ENCODE measurements around the gene PRRC1.
"Not testable (repeated sequence)": the region's sequence is repeated elsewhere in the genome, so short reads cannot be mapped to it uniquely, and the experiment has no call there.

Gene PRRC1

GRCh38 chr5:127549551-127549950, 32.1 kb downstream of the PRRC1 start:
- no peak for DNase-seq

- DNase-seq, result no peak
Observed at GRCh38 chr5:127550652-127551409, 33.4 kb downstream of the PRRC1 start.

DNA sequence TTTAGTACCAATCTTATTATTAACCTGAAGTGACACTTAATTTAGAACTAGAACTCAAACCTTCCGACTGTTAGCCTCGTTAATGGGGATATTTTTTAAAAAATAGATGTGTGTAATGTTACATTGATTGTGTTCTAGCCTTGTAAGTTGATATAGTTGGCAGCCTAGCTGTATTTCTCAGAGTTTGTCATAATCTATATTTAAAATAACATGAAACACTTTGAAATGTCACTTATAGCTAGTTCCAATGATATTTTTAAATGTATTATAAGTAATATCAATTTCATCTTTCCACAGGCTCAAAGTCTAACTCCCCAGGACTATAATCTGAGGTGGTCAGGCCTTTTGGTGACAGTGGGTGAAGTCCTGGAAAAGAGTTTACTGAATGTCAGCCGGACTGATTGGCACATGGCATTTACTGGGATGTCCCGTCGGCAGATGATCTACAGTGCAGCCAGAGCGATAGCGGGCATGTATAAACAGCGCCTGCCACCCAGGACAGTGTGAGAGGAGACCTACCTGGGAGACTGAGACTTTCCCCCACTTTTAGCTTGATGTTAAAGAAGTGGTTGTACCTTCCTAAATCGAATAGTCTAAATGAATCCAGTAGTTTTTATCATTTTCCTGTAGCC, 34.1 kb downstream of the PRRC1 start:
- no peak for DNase-seq

DNA sequence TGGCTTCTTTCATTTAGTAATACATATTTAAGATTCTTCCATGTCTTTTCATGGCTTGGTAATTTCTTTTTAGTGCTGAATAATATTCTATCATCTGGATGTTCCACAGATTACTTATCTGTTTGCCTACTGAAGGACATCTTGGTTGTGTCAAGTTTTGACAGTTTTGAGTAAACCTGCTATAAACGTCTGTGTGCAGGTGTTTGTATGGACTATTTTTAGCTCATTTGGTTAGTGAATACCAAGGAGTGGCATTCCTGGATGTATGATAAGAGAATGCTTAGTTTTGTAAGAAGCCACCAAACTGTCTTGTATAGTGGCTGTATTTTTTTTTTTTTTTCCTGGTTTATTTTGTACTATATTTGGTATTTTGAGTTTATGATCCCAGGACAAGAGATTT, 38.4 kb downstream of the PRRC1 start:
- DNase-seq, result no peak

- no peak for DNase-seq
Observed at GRCh38 chr5:127556609-127557334, 39.3 kb downstream of the PRRC1 start.

GRCh38 chr5:127558273-127558672, 40.8 kb downstream of the PRRC1 start:
- no peak for DNase-seq

DNA sequence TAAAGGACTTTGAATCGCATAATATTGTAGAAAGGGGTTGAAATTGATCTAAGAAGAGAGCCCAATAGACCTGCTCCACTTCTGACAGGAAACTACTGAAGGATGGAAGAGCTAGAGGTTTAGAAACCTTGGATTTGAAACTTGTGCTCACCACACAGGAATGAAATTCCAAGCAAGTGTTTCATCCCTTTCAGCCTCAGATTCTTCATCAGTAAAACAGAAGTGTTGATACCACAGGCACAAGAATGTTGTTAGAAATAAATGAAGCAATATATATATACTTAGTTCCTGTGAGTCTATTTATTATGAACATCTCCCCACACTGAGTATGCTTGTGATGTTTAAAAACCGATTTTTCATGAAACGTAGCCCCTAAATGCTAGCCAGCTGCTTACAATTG, 43.8 kb downstream of the PRRC1 start:
- no peak for DNase-seq

- no peak for DNase-seq
Observed at GRCh38 chr5:127562252-127562651, 44.8 kb downstream of the PRRC1 start.

DNA sequence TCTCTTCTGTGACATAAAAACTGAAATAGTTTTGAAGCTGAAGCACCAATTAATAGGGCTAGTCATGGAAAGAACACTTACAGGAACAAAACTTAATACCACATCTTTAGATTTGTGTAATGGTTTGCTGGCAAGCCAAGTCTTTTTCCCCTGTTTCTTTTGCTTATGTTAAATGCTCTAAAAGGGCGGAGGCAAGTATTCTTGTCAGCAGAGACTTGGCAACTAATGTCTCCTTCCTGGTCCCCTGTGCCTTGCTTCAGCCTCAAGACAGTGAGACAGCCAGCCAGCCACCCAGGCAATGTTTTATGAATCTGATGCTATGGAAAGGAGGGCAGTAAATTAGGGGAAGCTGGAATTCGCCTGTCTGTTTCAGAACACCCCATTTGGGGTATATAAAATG, 45.7 kb downstream of the PRRC1 start:
- DNase-seq, result no peak

- DNase-seq, result peak; percentile 39
Observed at GRCh38 chr5:127564002-127564769, 46.7 kb downstream of the PRRC1 start.

DNA sequence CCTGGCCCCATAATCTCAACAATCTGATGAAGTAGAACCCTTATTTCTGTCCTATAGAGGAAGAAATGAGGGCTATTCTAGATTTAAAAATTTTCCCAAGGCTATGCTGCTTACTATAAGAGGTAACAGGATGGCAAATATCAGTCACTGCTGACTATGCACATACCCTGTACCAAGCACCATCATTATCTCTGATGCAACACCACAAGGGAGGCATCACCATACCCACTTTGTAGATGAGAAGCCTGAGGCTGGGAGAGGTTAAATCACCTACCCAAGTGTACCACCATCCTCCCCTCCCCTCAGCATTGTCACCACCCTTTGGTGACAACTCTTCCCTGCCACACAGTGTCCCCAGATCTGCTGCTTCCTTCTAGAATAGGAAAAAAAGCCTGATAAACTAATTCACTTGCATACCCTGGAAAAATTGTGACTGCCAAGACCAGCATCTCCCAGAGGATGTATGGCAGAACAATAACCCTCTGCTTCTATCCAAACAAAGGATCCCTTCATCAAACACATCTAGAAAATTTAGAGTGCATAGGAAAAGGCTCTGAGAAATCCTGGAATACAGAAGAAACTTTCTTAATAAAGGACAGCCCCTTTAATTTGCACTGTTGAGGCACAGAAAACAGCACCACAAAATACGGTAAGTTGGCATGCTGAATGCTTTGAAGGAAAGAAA, 48.3 kb downstream of the PRRC1 start:
- no peak for DNase-seq

DNA sequence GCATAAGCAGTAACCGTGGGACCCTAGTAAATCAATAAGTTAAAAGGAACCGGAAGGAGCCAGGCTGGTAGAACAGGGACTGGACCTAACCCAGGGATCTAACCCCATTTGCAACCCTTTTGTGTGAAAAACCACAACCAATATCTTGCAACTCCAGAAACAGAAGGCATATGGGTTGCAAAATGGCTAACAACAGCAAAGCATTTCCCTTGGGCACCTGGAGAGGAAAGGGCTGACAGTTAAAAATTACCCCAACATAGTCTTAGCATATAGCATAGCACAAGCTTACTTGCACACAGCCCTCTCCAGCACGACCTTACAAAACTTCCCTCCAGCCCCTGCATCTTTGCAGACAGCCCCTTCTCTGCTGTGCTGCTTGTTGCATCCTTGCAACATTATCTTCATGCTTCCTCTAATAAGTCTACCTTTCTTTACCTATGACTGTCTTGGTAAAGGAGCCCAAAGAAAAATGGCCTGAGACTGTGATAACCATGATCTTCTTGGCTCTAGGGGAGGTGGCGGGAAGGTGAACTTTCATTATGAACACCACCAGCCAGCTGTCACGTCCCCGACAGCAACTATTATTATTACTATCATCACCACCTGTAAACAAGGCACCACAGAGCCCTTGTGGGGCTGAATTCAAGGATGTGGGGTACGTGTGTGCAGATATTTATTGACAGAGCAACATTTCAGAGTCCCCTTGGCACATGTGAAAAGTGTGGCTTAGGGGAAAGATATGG, 49.8 kb downstream of the PRRC1 start:
- no peak for DNase-seq

GRCh38 chr5:127568166-127568565, 50.7 kb downstream of the PRRC1 start:
- no peak for DNase-seq

DNA sequence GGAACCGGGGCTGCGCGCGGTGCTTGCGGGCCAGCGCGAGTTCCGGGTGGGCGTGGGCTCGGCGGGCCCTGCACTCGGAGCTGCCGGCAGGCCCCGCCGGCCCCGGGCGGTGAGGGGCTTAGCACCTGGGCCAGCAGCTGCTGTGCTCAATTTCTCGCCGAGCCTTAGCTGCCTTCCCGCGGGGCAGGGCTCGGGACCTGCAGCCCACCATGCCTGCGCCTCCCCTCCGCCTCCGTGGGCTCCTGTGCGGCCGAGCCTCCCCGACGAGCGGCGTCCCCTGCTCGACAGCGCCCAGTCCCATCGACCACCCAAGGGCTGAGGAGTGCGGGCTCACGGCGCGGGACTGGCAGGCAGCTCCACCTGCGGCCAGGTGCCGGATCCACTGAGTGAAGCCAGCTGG, 52.0 kb downstream of the PRRC1 start:
- not testable (repeated sequence) for DNase-seq

DNA sequence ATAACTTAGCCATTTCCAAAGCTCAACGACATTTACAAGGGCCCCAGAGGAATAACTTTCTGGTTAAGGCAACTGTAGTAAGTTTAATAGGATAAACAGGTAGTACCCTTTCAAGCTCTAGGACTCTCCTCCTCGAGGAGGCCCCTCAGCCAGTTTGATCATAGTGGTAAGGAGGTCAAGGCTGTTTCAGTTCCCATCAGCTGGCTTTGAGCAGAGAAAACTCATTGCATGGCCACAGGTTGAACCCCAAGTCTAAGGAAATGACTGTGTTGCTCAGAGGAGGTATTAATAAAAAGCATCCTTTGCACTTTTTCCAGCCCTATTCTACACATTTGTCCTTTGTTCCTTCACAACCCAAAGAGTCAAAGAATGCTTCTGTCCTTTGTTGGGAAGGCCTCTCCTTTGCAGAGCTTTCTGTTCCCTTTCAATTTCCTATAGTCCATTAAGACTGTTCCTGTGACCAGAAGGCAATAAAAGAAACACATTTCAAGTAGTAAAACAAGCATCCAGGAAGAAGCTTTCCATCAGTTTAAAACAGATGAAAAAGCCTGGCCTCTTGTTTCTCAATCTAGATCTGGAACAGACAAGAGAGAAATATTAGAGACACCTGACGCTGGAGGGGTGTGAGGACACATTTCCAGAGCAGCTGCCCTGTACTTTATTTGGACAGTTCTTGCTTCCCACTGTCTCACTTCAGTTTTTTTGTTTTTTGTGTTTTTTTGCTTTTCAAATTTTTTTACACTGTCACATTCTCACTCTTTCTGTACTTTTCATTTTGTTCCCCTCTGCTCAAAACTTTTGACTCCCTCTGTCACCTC, 54.1 kb downstream of the PRRC1 start:
- DNase-seq, result no peak

DNA sequence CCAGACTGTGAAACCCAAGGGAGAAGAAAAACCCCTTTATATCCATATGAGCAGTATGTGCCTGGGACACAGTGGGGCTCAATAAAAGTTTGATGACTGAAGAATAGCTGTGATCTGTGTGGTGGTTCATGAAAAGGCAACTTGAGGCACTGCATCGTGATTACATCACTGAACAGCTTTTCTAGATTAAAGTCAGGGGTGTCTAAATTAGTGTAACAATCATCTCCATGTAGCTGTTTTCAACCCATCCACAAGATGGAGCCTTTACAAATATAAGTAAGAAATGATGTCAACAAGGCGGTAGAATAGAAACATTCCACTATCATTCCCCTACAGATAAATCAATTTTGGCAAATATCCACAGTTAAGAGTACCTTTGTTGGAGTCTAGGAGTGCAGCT, 55.5 kb downstream of the PRRC1 start:
- no peak for DNase-seq

DNA sequence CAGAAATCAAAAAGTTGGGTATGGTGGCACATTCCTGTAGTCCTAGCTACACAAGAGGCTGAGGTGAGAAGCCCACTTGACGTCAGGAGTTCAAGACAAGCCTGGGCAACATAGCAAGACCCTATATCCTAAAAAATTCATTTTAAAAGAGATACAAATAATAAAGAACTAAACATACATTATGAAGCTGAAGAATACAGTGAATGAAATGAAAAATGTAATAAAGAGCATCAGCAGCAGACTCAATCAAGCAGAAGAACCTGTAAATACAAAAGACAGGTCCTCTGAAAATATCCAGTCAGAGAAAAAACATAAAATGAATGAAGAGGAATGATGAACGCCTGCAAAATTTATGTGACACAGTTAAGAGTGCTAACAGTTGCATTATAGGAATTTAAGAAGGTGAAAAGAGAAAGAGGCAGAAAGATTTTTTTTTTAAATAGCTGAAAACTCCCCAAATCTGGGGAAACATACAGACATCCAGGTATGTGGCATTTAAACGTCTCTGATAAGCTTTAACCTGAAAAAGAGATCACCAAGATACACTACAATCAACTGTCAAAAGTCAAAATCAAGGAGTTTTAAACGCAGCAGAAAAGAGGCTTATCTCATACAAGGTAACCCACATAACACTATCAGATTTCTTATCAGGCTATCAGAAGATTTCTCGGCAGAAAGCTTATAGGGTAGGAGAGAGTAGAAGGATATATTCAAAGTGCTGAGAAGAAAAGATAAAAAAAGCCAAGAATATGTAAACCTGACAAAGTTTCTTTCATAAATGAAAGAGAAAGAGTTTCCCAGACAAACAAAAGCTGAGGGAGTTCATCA, 57.6 kb downstream of the PRRC1 start:
- no peak for DNase-seq

DNA sequence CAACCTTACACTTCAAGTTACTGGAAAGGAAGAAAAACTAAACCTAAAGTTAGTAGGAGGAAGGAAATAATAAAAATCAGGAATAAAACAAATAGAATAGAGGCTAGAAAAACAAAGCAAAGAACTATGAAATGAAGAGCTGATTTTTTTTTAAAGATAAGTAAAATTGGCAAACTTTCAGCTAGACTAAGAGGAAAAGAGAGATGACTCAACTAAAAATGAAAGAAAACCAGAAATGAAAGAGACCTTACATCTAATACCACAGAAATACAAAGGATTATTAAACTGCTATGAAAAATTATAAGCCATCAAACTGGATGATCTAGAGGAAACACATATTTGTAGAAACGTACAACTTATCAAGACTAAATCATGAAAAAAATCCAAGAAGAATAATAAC, 60.0 kb downstream of the PRRC1 start:
- no peak for DNase-seq

GRCh38 chr5:127580731-127581130, 63.3 kb downstream of the PRRC1 start:
- no peak for DNase-seq

DNA sequence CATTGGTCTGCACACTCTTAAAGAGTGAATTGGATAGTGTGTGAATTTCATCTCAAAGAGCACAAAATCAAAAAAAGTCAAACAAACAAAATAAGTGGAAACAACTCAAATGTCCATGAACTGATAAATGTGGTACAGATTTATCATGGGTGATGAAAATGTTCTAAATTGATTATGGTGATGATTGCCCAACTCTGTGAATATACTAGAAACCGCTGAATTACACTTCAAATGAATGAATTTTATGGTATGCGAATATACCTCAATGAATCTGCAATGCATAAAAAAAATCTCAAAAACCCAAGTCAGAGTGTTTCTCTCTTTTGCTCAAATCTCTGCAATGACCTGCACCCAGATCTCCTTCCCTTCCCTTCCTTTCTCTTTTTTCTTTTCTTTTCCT, 64.0 kb downstream of the PRRC1 start:
- DNase-seq, result no peak
